ENCODE measurements around the gene RNF130.

RNF130 gene

GRCh38 chr5:180084638-180085561, 13.3 kb upstream of the RNF130 start:
- no peak for DNase-seq

GRCh38 chr5:180083529-180084060, 12.0 kb upstream of the RNF130 start:
- DNase-seq = no peak

- no peak for DNase-seq
These were observed 11.3 kb upstream of the RNF130 start for GRCh38 chr5:180082633-180083420.

- DNase-seq = no peak
These were observed 9.9 kb upstream of the RNF130 start for GRCh38 chr5:180081481-180081880.

- DNase-seq = no peak
These were observed 9.1 kb upstream of the RNF130 start for GRCh38 chr5:180080486-180081280.

GRCh38 chr5:180079702-180080466, 8.3 kb upstream of the RNF130 start:
- no peak for DNase-seq

GRCh38 chr5:180078348-180078747, 6.8 kb upstream of the RNF130 start:
- no peak for DNase-seq

- DNase-seq = no peak
These were observed 6.2 kb upstream of the RNF130 start for GRCh38 chr5:180077594-180078284.

- DNase-seq = no peak
These were observed 4.1 kb upstream of the RNF130 start for GRCh38 chr5:180075703-180076102.

- DNase-seq = no peak
These were observed 2.9 kb upstream of the RNF130 start for GRCh38 chr5:180074462-180074861.

GRCh38 chr5:180072556-180072955, 997 bp upstream of the RNF130 start:
- DNase-seq = no peak

GRCh38 chr5:180072256-180072548, 643 bp upstream of the RNF130 start:
- DNase-seq = no peak

GRCh38 chr5:180070756-180071530, 616 bp downstream of the RNF130 start:
- DNase-seq = peak; percentile 45 to 54

- DNase-seq = peak; percentile 81 to 88
These were observed 1.8 kb downstream of the RNF130 start for GRCh38 chr5:180069589-180070247.

- no peak for DNase-seq
These were observed 3.0 kb downstream of the RNF130 start for GRCh38 chr5:180068519-180069090.

GRCh38 chr5:180067986-180068385, 3.6 kb downstream of the RNF130 start:
- DNase-seq = peak; percentile 62 to 72

GRCh38 chr5:180060192-180060591, 11.4 kb downstream of the RNF130 start:
- no peak for DNase-seq

GRCh38 chr5:180059326-180059725, 12.2 kb downstream of the RNF130 start:
- no peak for DNase-seq

GRCh38 chr5:180056153-180056552, 15.4 kb downstream of the RNF130 start:
- DNase-seq = no peak

- DNase-seq = no peak
These were observed 17.3 kb downstream of the RNF130 start for GRCh38 chr5:180054226-180054625.
